Spleen (tissue), 11 donors: ENCODE measurements around the gene TRAPPC12. TPM values are rescaled to one million over a fixed set of nuclear protein-coding genes. Genes with fewer than 3 reads are reported as not detected.

ENCODE experiments used
- DNase-seq: peaks from one replicate; pipeline ENCODE4 v3.0.0-alpha.2; 2020
- H3K27ac ChIP-seq, 8 donors: fragments of 200-600 bp; sonication (generic) in 7 of 8; 1 replicate in 4 of 8; 2 replicates in 4 of 8; pipeline versions ENCODE4 v1.5.0 to v1.8.0; 2016 to 2021; ENCODE audit warnings: inconsistent platforms in 4 of 8, mild to moderate bottlenecking in 4 of 8, moderate library complexity in 1 of 8
- H3K27me3 ChIP-seq, 7 donors: fragments of 200-600 bp; sonication (generic) in 6 of 7; replicated peaks in 1 of 7; 1 replicate in 4 of 7; 2 replicates in 3 of 7; pipeline versions ENCODE4 v1.5.0 to v1.8.0; 2016 to 2021; ENCODE audit warnings: inconsistent platforms in 3 of 7, mild to moderate bottlenecking in 1 of 7
- H3K36me3 ChIP-seq, 6 donors: fragments of 200-600 bp; sonication (generic) in 5 of 6; 1 replicate in 4 of 6; 2 replicates in 2 of 6; pipeline versions ENCODE4 v1.5.0 to v1.8.0; 2016 to 2021; ENCODE audit warnings: inconsistent platforms in 2 of 6
- H3K4me1 ChIP-seq, 6 donors: fragments of 200-600 bp; sonication (generic) in 5 of 6; 1 replicate in 3 of 6; 2 replicates in 3 of 6; pipeline versions ENCODE4 v1.5.0 to v1.8.0; 2016 to 2021; ENCODE audit warnings: inconsistent platforms in 3 of 6
- H3K4me3 ChIP-seq, 8 donors: fragments of 200-600 bp; sonication (generic) in 7 of 8; 1 replicate in 4 of 8; 2 replicates in 4 of 8; pipeline versions ENCODE4 v1.5.0 to v1.8.0; 2016 to 2021; ENCODE audit warnings: inconsistent platforms in 4 of 8, mild to moderate bottlenecking in 4 of 8, moderate library complexity in 2 of 8
- H3K9me3 ChIP-seq, 8 donors: fragments of 200-600 bp; sonication (generic) in 7 of 8; 1 replicate in 4 of 8; 2 replicates in 4 of 8; pipeline versions ENCODE4 v1.5.0 to v1.8.0; 2016 to 2021; ENCODE audit warnings: inconsistent platforms in 4 of 8
- CTCF ChIP-seq, 11 experiments: fragments of 200-600 bp in 7 of 11; fragments of 450-650 bp in 4 of 11; sonication (generic) in 4 of 11; IDR thresholded peaks in 8 of 11; conservative IDR thresholded peaks in 3 of 11; 1 replicate in 7 of 11; 2 replicates in 4 of 11; pipeline versions ENCODE4 v1.4.0 to v1.8.0; 2016 to 2021; ENCODE audit warnings: antibody characterized with exemption in 11 of 11, inconsistent platforms in 4 of 11, mild to moderate bottlenecking in 1 of 11
- POLR2A ChIP-seq, 3 donors: fragments of 450-650 bp; IDR thresholded peaks; one replicate each; pipeline ENCODE4 v1.5.1; 2017; ENCODE audit warnings: antibody characterized with exemption in 3 of 3, mild to moderate bottlenecking in 1 of 3
- POLR2AphosphoS5 ChIP-seq, 3 donors: sonication (generic); formaldehyde crosslinking; IDR thresholded peaks; one replicate each; pipeline ENCODE4 v1.5.1; 2017; ENCODE audit warnings: antibody characterized with exemption in 3 of 3
- WGBS, 5 donors: extraction: QIAGEN DNeasy Blood & Tissue Kit in 3 of 5; methylation state at CpG; one replicate each; pipeline versions ENCODE4 v1.1.5 to v1.1.7; 2013 to 2018; 5-methylcytosine and 5-hydroxymethylcytosine counted together
- intact Hi-C: fragments of 100-400 bp; cut with DNase I; formaldehyde crosslinking; loops from one replicate; pipeline ENCODE4 v1.15.0; 2023; ENCODE audit warnings: low total_unique reads
- polyA plus RNA-seq, 3 donors: library from polyadenylated mRNA; stranded (reverse); fragments of 200-250 nt; gene quantifications; one replicate each; pipeline ENCODE4 v1.2.1, GENCODE V29; 2013
- total RNA-seq, 7 donors: library from RNA; depleted of rRNA in 3 of 7; stranded (reverse); fragments of >200 nt in 3 of 7; fragmentation: NEBNext Ultra II Directional in 4 of 7; extraction: Animal tissue kit (Norgen Biotek cat#: 25700) in 4 of 7; gene quantifications; one replicate each; pipeline versions ENCODE4 v1.1.0 to v1.2.1, GENCODE V29; 2016 to 2021
- donor health status: healthy with polysubstance abuse.
- donor health status: DM: no; HTN: no; CAD: no; lungs with moderate emphysema.
- donor health status: DM: no; HTN: no; CAD: no.
- donor health status: Bipolar disorder and iron deficiency.
- donor health status: healthy.
- donor health status: DM: no; HTN: no; CAD: no.
- donor health status: DM: yes; HTN: yes; CAD: no.

Gene TRAPPC12
- total and polyA plus RNA-seq, 10 donors, result 70.2 to 132 (median 97.1) TPM

- Histone ChIP-seq H3K27ac (peak overlapping the region; percentile 85 to 98 (median 90)), H3K4me3 (peak overlapping the region; percentile 71 to 98 (median 92)), H3K36me3 (peaks cover 0 to 6% (median 1%) of the 10 kb centered on the region in 6 donors), H3K4me1 (peaks cover 22 to 56% (median 46%) of the 10 kb centered on the region in 6 donors), H3K9me3 (peaks cover 0 to 11% (median 0%) of the 10 kb centered on the region in 8 donors), H3K27me3 (no peaks in the 10 kb centered on the region)
- TF ChIP-seq POLR2A (IDR thresholded peaks at IDR 0.05), result no peak
- TF ChIP-seq POLR2AphosphoS5 (IDR thresholded peaks at IDR 0.05), result no peak
- TF ChIP-seq CTCF (IDR thresholded peaks at IDR 0.05 in 8 of 11, conservative IDR thresholded peaks at IDR 0.05 in 3 of 11), result no peak
- DNase-seq, result no peak
- intact Hi-C loops, result no loop called here
- WGBS, 5 donors, result 0 to 2% (median 1%) methylated on average over 6 to 8 of the region's 8 CpGs
Observed at GRCh38 chr2:3377279-3377611, 2.2 kb upstream of the TRAPPC12 start.

GRCh38 chr2:3377612-3378432 lies 1.7 kb upstream of the TRAPPC12 start, which contains the start of gene EIPR1:
TSS of gene EIPR1 (minus strand) at chr2:3377818. CDS start at chr2:3377689, 129 bp downstream.
- intact Hi-C loops, result no loop called here
- peak; percentile 99 for DNase-seq
- Histone ChIP-seq H3K36me3 (peaks cover 0 to 10% (median 3%) of the 10 kb centered on the region in 6 donors), H3K4me3 (peak within 1 kb of the TSS; percentile 71 to 98 (median 92)), H3K9me3 (peaks cover 0 to 11% (median 0%) of the 10 kb centered on the region in 8 donors), H3K27me3 (no peaks in the 10 kb centered on the region), H3K27ac (peak within 1 kb of the TSS; percentile 85 to 98 (median 90)), H3K4me1 (peaks cover 22 to 62% (median 46%) of the 10 kb centered on the region in 6 donors)
- peak in 9 of 11 experiments; percentile 12 to 64 (median 36) for TF ChIP-seq CTCF (IDR thresholded peaks at IDR 0.05 in 8 of 11, conservative IDR thresholded peaks at IDR 0.05 in 3 of 11)
- peak in 2 of 3 donors; percentile 8 to 65 for TF ChIP-seq POLR2A (IDR thresholded peaks at IDR 0.05)
- peak; percentile 90 to 96 (median 96) for TF ChIP-seq POLR2AphosphoS5 (IDR thresholded peaks at IDR 0.05)
- WGBS, 5 donors, result 2 to 5% (median 2%) methylated on average over 34 to 57 of the region's 57 CpGs

- Histone ChIP-seq H3K27ac (peak overlapping the region; percentile 83 to 98 (median 91)), H3K36me3 (peaks cover 0 to 19% (median 3%) of the 10 kb centered on the region in 6 donors), H3K4me1 (peaks cover 22 to 66% (median 47%) of the 10 kb centered on the region in 6 donors), H3K4me3 (peak overlapping the region; percentile 50 to 98 (median 80)), H3K27me3 (no peaks in the 10 kb centered on the region), H3K9me3 (peaks cover 0 to 11% (median 0%) of the 10 kb centered on the region in 8 donors)
- DNase-seq, result no peak
- TF ChIP-seq POLR2AphosphoS5 (IDR thresholded peaks at IDR 0.05) (no peak), POLR2A (IDR thresholded peaks at IDR 0.05) (no peak), CTCF (IDR thresholded peaks at IDR 0.05 in 8 of 11, conservative IDR thresholded peaks at IDR 0.05 in 3 of 11) (no peak)
- intact Hi-C loops, result no loop called here
- WGBS, 5 donors, result 3 to 16% (median 6%) methylated on average over 5 to 8 of the region's 8 CpGs
Observed at GRCh38 chr2:3379339-3379646, 201 bp upstream of the TRAPPC12 start.

GRCh38 chr2:3386448-3386958 lies 7.0 kb downstream of the TRAPPC12 start:
- peaks cover 0 to 22% (median 5%) of the 10 kb centered on the region in 6 donors for H3K4me1 ChIP-seq

More at GRCh38 chr2:3386448-3386958, 7.0 kb downstream of the TRAPPC12 start:
- no peak for TF ChIP-seq CTCF (IDR thresholded peaks at IDR 0.05 in 8 of 11, conservative IDR thresholded peaks at IDR 0.05 in 3 of 11)
- intact Hi-C loops, result no loop called here
- Histone ChIP-seq H3K4me3 (no peak overlapping the region), H3K27ac (no peak overlapping the region), H3K36me3 (peaks cover 4 to 70% (median 38%) of the 10 kb centered on the region in 6 donors), H3K27me3 (no peaks in the 10 kb centered on the region), H3K9me3 (no peaks in the 10 kb centered on the region)
- WGBS, 5 donors, result 89 to 94% (median 91%) methylated on average over 10 of the region's 10 CpGs
- DNase-seq, result no peak
